HepG2 (cell line): Measurements from ENCODE around the gene FBLN5. TPM values are rescaled to one million over a fixed set of nuclear protein-coding genes. Genes with fewer than 3 reads are reported as not detected.

Source experiments
- ETV5 ChIP-seq: IDR thresholded peaks from 2 replicates; pipeline ENCODE4 v1.6.1; 2018; ENCODE audit warnings: missing biosample characterization, missing genetic modification reagents, inconsistent platforms, borderline replicate concordance
- GATAD1 ChIP-seq: IDR thresholded peaks from 2 replicates; pipeline ENCODE4 v1.6.1; 2016; ENCODE audit warnings: missing genetic modification reagents, missing compliant biosample characterization
- RXRB ChIP-seq: IDR thresholded peaks from 2 replicates; pipeline ENCODE4 v1.6.1; 2016; ENCODE audit warnings: borderline replicate concordance, missing genetic modification reagents, missing compliant biosample characterization
- SATB2 ChIP-seq: sonication (generic); formaldehyde crosslinking; IDR thresholded peaks from 2 replicates; pipeline ENCODE4 v1.5.0; 2020; ENCODE audit warnings: missing genetic modification reagents
- ZNF253 ChIP-seq: sonication (generic); formaldehyde crosslinking; IDR thresholded peaks from 2 replicates; pipeline ENCODE4 v1.8.0; 2022; ENCODE audit warnings: mild to moderate bottlenecking, missing genetic modification reagents, borderline replicate concordance
- ZNF670 ChIP-seq: sonication (generic); formaldehyde crosslinking; IDR thresholded peaks from 2 replicates; pipeline ENCODE4 v1.8.0; 2022; ENCODE audit warnings: mild to moderate bottlenecking, missing genetic modification reagents, borderline replicate concordance
- ZNF839 ChIP-seq: sonication (generic); formaldehyde crosslinking; IDR thresholded peaks from 2 replicates; pipeline ENCODE4 v1.4.0; 2020; ENCODE audit warnings: missing genetic modification reagents, mild to moderate bottlenecking, borderline replicate concordance
- polyA plus RNA-seq, 8 experiments: library from polyadenylated mRNA; depleted of rRNA in 3 of 8; stranded (reverse) in 7 of 8; unstranded in 1 of 8; fragments of >200 nt; fragmentation: Illumina TruSeq in 4 of 8; extraction: Trizol in 4 of 8; gene quantifications; 2 replicates each; pipeline versions ENCODE4 v1.2.1 to v1.2.3, GENCODE V29; 2011 to 2016; ENCODE audit warnings: low read depth in 4 of 8, missing spikeins in 1 of 8, mixed read lengths in 1 of 8; ENCODE audit not compliant: insufficient read depth in 1 of 8
- total RNA-seq, 5 experiments: library from RNA; depleted of rRNA; stranded (reverse); fragments of >200 nt; fragmentation: Illumina TruSeq; extraction: Trizol; gene quantifications; 2 replicates each; pipeline ENCODE4 v1.2.3, GENCODE V29; 2016; ENCODE audit warnings: low read depth in 1 of 5
- TF ChIP-seq, protein P1 (sequence below): sonication (generic); formaldehyde crosslinking; IDR thresholded peaks from 2 replicates; pipeline ENCODE4 v1.4.0; 2020; ENCODE audit warnings: mild to moderate bottlenecking, missing genetic modification reagents
- TF ChIP-seq, protein P2 (sequence below): sonication (generic); formaldehyde crosslinking; IDR thresholded peaks from 2 replicates; pipeline ENCODE4 v1.5.1; 2020; ENCODE audit warnings: missing genetic modification reagents, mild to moderate bottlenecking, borderline replicate concordance
- TF ChIP-seq, protein P3 (sequence below): sonication (generic); formaldehyde crosslinking; IDR thresholded peaks from 2 replicates; pipeline ENCODE4 v1.4.0; 2020; ENCODE audit warnings: missing genetic modification reagents, borderline replicate concordance
- TF ChIP-seq, protein P4 (sequence below): sonication (generic); formaldehyde crosslinking; IDR thresholded peaks from 2 replicates; pipeline ENCODE4 v1.4.0; 2020; ENCODE audit warnings: missing genetic modification reagents, mild to moderate bottlenecking, borderline replicate concordance
- TF ChIP-seq, protein P5 (sequence below): sonication (generic); formaldehyde crosslinking; IDR thresholded peaks from 2 replicates; pipeline ENCODE4 v1.5.0; 2020; ENCODE audit warnings: mild to moderate bottlenecking, missing genetic modification reagents
- TF ChIP-seq, protein P6 (sequence below): sonication (generic); formaldehyde crosslinking; IDR thresholded peaks from 2 replicates; pipeline ENCODE4 v1.4.0; 2020; ENCODE audit warnings: missing genetic modification reagents, borderline replicate concordance

Gene FBLN5
- total and polyA plus RNA-seq, 2 of the 13 experiments (the other 11 are each of a cell fraction or from before 2014, with no cell fraction given): 0.38 to 0.77 TPM

DNA sequence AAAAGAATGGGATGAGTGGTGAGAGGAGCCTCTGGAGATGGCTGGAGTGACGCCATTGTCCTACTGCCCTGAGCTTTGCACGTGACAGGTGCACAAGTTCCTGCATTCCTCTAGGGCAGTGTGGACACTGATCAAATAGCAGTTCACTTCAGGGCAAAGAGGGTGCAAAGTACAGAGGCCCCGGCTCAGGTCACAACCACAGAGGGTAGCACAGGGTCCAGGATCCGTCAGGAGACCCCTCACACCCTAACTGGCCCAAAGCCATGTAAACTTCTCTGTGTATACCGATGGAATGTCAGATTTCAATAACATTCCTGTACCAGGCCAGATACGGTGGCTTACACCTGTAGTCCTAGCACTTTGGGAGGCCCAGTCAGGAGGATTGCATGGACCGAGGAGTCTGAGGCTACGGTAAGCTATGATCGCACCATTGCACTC is 10.4 kb upstream of the FBLN5 start (continued):
- 0 out of 2 replicates have a peak, but pooled peaks have one; percentile 59 for TF ChIP-seq ZNF253 (CRISPR knock-in tag)
- TF ChIP-seq, protein P1, sequence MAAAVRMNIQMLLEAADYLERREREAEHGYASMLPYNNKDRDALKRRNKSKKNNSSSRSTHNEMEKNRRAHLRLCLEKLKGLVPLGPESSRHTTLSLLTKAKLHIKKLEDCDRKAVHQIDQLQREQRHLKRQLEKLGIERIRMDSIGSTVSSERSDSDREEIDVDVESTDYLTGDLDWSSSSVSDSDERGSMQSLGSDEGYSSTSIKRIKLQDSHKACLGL: no peak
- peak; percentile 96 for TF ChIP-seq RXRB (CRISPR knock-in tag)
- no peak for TF ChIP-seq ZNF839
- TF ChIP-seq, protein P2, sequence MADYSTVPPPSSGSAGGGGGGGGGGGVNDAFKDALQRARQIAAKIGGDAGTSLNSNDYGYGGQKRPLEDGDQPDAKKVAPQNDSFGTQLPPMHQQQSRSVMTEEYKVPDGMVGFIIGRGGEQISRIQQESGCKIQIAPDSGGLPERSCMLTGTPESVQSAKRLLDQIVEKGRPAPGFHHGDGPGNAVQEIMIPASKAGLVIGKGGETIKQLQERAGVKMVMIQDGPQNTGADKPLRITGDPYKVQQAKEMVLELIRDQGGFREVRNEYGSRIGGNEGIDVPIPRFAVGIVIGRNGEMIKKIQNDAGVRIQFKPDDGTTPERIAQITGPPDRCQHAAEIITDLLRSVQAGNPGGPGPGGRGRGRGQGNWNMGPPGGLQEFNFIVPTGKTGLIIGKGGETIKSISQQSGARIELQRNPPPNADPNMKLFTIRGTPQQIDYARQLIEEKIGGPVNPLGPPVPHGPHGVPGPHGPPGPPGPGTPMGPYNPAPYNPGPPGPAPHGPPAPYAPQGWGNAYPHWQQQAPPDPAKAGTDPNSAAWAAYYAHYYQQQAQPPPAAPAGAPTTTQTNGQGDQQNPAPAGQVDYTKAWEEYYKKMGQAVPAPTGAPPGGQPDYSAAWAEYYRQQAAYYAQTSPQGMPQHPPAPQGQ: no peak
- TF ChIP-seq, protein P3, sequence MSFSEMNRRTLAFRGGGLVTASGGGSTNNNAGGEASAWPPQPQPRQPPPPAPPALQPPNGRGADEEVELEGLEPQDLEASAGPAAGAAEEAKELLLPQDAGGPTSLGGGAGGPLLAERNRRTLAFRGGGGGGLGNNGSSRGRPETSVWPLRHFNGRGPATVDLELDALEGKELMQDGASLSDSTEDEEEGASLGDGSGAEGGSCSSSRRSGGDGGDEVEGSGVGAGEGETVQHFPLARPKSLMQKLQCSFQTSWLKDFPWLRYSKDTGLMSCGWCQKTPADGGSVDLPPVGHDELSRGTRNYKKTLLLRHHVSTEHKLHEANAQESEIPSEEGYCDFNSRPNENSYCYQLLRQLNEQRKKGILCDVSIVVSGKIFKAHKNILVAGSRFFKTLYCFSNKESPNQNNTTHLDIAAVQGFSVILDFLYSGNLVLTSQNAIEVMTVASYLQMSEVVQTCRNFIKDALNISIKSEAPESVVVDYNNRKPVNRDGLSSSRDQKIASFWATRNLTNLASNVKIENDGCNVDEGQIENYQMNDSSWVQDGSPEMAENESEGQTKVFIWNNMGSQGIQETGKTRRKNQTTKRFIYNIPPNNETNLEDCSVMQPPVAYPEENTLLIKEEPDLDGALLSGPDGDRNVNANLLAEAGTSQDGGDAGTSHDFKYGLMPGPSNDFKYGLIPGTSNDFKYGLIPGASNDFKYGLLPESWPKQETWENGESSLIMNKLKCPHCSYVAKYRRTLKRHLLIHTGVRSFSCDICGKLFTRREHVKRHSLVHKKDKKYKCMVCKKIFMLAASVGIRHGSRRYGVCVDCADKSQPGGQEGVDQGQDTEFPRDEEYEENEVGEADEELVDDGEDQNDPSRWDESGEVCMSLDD (CRISPR knock-in tag): no peak
- no peak for TF ChIP-seq GATAD1 (CRISPR knock-in tag)
- no peak for TF ChIP-seq SATB2 (CRISPR knock-in tag)
- TF ChIP-seq, protein P4, sequence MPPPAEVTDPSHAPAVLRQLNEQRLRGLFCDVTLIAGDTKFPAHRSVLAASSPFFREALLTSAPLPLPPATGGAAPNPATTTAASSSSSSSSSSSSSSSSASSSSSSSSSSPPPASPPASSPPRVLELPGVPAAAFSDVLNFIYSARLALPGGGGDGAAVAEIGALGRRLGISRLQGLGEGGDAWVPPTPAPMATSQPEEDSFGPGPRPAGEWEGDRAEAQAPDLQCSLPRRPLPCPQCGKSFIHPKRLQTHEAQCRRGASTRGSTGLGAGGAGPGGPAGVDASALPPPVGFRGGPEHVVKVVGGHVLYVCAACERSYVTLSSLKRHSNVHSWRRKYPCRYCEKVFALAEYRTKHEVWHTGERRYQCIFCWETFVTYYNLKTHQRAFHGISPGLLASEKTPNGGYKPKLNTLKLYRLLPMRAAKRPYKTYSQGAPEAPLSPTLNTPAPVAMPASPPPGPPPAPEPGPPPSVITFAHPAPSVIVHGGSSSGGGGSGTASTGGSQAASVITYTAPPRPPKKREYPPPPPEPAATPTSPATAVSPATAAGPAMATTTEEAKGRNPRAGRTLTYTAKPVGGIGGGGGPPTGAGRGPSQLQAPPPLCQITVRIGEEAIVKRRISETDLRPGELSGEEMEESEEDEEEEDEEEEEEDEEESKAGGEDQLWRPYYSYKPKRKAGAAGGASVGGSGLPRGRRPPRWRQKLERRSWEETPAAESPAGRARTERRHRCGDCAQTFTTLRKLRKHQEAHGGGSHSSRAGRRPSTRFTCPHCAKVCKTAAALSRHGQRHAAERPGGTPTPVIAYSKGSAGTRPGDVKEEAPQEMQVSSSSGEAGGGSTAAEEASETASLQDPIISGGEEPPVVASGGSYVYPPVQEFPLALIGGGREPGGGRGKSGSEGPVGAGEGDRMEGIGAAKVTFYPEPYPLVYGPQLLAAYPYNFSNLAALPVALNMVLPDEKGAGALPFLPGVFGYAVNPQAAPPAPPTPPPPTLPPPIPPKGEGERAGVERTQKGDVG (CRISPR knock-in tag): peak; percentile 49; the same call in 1 of the 2 replicates
- TF ChIP-seq, protein P5, sequence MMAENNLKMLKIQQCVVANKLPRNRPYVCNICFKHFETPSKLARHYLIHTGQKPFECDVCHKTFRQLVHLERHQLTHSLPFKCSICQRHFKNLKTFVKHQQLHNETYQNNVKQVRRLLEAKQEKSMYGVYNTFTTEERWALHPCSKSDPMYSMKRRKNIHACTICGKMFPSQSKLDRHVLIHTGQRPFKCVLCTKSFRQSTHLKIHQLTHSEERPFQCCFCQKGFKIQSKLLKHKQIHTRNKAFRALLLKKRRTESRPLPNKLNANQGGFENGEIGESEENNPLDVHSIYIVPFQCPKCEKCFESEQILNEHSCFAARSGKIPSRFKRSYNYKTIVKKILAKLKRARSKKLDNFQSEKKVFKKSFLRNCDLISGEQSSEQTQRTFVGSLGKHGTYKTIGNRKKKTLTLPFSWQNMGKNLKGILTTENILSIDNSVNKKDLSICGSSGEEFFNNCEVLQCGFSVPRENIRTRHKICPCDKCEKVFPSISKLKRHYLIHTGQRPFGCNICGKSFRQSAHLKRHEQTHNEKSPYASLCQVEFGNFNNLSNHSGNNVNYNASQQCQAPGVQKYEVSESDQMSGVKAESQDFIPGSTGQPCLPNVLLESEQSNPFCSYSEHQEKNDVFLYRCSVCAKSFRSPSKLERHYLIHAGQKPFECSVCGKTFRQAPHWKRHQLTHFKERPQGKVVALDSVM: peak; percentile 98
- peak; percentile 54; the same call in 1 of the 2 replicates for TF ChIP-seq ETV5 (CRISPR knock-in tag)
- TF ChIP-seq, protein P6, sequence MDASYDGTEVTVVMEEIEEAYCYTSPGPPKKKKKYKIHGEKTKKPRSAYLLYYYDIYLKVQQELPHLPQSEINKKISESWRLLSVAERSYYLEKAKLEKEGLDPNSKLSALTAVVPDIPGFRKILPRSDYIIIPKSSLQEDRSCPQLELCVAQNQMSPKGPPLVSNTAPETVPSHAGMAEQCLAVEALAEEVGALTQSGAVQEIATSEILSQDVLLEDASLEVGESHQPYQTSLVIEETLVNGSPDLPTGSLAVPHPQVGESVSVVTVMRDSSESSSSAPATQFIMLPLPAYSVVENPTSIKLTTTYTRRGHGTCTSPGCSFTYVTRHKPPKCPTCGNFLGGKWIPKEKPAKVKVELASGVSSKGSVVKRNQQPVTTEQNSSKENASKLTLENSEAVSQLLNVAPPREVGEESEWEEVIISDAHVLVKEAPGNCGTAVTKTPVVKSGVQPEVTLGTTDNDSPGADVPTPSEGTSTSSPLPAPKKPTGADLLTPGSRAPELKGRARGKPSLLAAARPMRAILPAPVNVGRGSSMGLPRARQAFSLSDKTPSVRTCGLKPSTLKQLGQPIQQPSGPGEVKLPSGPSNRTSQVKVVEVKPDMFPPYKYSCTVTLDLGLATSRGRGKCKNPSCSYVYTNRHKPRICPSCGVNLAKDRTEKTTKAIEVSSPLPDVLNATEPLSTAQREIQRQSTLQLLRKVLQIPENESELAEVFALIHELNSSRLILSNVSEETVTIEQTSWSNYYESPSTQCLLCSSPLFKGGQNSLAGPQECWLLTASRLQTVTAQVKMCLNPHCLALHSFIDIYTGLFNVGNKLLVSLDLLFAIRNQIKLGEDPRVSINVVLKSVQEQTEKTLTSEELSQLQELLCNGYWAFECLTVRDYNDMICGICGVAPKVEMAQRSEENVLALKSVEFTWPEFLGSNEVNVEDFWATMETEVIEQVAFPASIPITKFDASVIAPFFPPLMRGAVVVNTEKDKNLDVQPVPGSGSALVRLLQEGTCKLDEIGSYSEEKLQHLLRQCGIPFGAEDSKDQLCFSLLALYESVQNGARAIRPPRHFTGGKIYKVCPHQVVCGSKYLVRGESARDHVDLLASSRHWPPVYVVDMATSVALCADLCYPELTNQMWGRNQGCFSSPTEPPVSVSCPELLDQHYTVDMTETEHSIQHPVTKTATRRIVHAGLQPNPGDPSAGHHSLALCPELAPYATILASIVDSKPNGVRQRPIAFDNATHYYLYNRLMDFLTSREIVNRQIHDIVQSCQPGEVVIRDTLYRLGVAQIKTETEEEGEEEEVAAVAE (CRISPR knock-in tag): no peak
- no peak for TF ChIP-seq ZNF670
